ENCODE results near the gene ZNF362. TPM values are rescaled to one million over a fixed set of nuclear protein-coding genes. Genes with fewer than 3 reads are reported as not detected.

Gene ZNF362
- total and polyA plus RNA-seq, 10 of the 15 experiments (the other 5 are each of a cell fraction or from before 2014, with no cell fraction given) = 0.74 to 22.8 (median 7.4) TPM

GRCh38 chr1:33228935-33229487 lies 27.3 kb upstream of the ZNF362 start:
- RAD21 ChIA-PET (ENCODE audit: unreplicated experiment) = no interaction called here
- Histone ChIP-seq H3K27ac (ENCODE audit: control insufficient read depth, insufficient read depth) (no peak overlapping the region), H3K27me3 (replicated peaks in 1 of 2; ENCODE audit: control insufficient read depth in 2 of 2, insufficient read depth in 2 of 2, low read length in 1 of 2) (no peaks in the 10 kb centered on the region), H3K79me2 (ENCODE audit: control insufficient read depth, insufficient read depth, low read length) (no peaks in the 10 kb centered on the region), H3K9me3 (replicated peaks; ENCODE audit: control insufficient read depth, insufficient read depth, low read length) (no peaks in the 10 kb centered on the region; the same call in 1 of the 3 replicates), H2AFZ (ENCODE audit: control insufficient read depth, low read depth, low read length) (no peak overlapping the region), H3K9ac (ENCODE audit: control insufficient read depth, insufficient read depth, low read length) (no peak overlapping the region), H3K4me2 (ENCODE audit: control insufficient read depth, insufficient read depth) (no peak overlapping the region), H3K4me1 (ENCODE audit: control insufficient read depth, insufficient read depth, low read length) (peaks cover 25% of the 10 kb centered on the region), H3K4me3 (no peak overlapping the region), H3K36me3 (ENCODE audit: control insufficient read depth in 2 of 2, insufficient read depth in 2 of 2, low read length in 1 of 2) (no peaks in the 10 kb centered on the region), H4K20me1 (ENCODE audit: control insufficient read depth, insufficient read depth) (no peaks in the 10 kb centered on the region)
- CTCF ChIA-PET = no interaction called here
- ATAC-seq (no peak), DNase-seq (ENCODE audit: low read depth, low spot score) (no peak), FAIRE-seq (no peak)
- in situ Hi-C loops (cut with MboI) = no loop called here
- intact Hi-C loops (cut with micrococcal nuclease; ENCODE audit: unreplicated experiment) = no loop called here
- SMC1A ChIA-PET (ENCODE audit: uncharacterized antibody, unreplicated experiment) = no interaction called here
- BruUV-seq (replicated peaks) = no TSS peak
- POLR2A ChIA-PET = interaction anchor here (0.6 to 0.7 kb wide), 2 partner anchors 12 to 131 kb away, joined by 4 to 5 read pairs; no protein-coding TSS in a partner anchor
- no peak for TF ChIP-seq RAD21 (IDR thresholded peaks at IDR 0.05; ENCODE audit: insufficient read depth, low read depth, low read length)
- TF ChIP-seq ELK1 (IDR thresholded peaks at IDR 0.05; ENCODE audit: low read depth, low read length) = no peak
- no peak for TF ChIP-seq SP1 (IDR thresholded peaks at IDR 0.05; ENCODE audit: low read depth, low read length)
- TF ChIP-seq ZBTB33 (IDR thresholded peaks at IDR 0.05) = no peak
- TF ChIP-seq CHD2 (IDR thresholded peaks at IDR 0.05; ENCODE audit: borderline replicate concordance, low read depth, low read length) = no peak
- no peak for TF ChIP-seq HDAC6 (IDR thresholded peaks at IDR 0.05; ENCODE audit: unreplicated experiment)
- TF ChIP-seq NBN (IDR thresholded peaks at IDR 0.05) = no peak
- TF ChIP-seq FOS (IDR thresholded peaks at IDR 0.05; ENCODE audit: borderline replicate concordance, extremely low read depth, insufficient read length) = no peak
- no peak for TF ChIP-seq ZNF24 (IDR thresholded peaks at IDR 0.05)
- TF ChIP-seq GATAD2B (conservative IDR thresholded peaks at IDR 0.05; ENCODE audit: low read depth) = no peak
- no peak for TF ChIP-seq PKNOX1 (IDR thresholded peaks at IDR 0.05)
- no peak for TF ChIP-seq USF1 (IDR thresholded peaks at IDR 0.05; ENCODE audit: borderline replicate concordance, extremely low read length, insufficient read depth, low read depth, low read length)
- TF ChIP-seq SRF (IDR thresholded peaks at IDR 0.05; ENCODE audit: low read depth in 2 of 2, low read length in 2 of 2) = no peak
- TF ChIP-seq MTA2 (IDR thresholded peaks at IDR 0.05; ENCODE audit: low read depth) = no peak
- TF ChIP-seq HSF1 (IDR thresholded peaks at IDR 0.05; ENCODE audit: low read depth, low read length) = no peak
- no peak for TF ChIP-seq KAT2A (conservative IDR thresholded peaks at IDR 0.05; ENCODE audit: control insufficient read depth, low read depth, low read length)
- 10% methylated on average over 3 of the region's 5 CpGs for WGBS (ENCODE audit: insufficient coverage, insufficient replicate concordance, low lambda C conversion rate, missing lambda C conversion rate)

All from GM12878 (cell line).